GM12874 (cell line): ENCODE results near the gene TCF7L2.

Experiments
- CTCF ChIP-seq: IDR thresholded peaks from 2 replicates; pipeline ENCODE4 v1.5.1; 2011; ENCODE audit warnings: low read depth, mild to moderate bottlenecking, control low read depth, low read length, moderate library complexity; ENCODE audit not compliant: insufficient read depth

Gene TCF7L2

GRCh38 chr10:113177156-113177935, 227.3 kb downstream of the TCF7L2 start:
- no peak for TF ChIP-seq CTCF

DNA sequence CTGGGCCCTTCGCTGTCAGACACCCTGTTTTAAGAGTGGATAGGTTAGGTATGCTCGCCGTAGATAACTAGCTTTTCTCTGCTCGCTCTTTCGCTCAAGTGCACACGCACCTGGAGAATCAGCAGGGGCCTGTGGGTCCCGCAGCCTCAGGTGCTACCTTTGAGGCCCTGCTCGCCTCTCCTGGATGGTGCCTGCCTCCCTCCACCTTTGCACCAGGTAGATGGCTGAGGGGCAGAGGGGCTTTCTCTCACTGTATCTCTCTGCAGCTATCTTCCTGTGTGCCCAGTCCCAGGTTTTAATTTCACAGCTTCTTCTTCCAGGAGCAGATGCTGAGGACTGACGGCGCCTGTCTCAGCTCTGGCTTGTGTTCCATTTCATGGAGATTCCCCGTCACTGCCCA, 227.9 kb downstream of the TCF7L2 start:
- TF ChIP-seq CTCF = no peak

- no peak for TF ChIP-seq CTCF
Observed at GRCh38 chr10:113178771-113179170, 228.7 kb downstream of the TCF7L2 start.

- no peak for TF ChIP-seq CTCF
Observed at GRCh38 chr10:113179265-113179664, 229.2 kb downstream of the TCF7L2 start.

DNA sequence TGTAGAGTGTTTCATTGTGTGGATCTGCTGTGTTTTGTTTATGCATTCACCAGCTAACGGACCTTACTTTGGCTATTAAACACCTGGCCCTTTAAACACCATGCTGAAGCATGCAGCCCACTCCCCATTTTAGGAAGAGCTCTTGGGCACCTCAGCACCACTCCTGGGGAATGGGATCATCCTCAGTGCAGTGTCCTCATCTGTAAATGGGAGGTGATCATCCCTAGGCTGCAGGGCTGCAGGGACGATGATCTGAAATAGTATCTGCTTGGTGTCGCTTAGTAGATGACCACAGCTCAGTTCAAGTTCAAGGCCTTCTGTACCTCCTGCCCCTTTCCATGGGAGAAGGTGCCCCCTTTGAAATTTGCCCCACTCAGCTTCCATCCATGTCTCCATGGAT, 229.9 kb downstream of the TCF7L2 start:
- TF ChIP-seq CTCF = no peak

DNA sequence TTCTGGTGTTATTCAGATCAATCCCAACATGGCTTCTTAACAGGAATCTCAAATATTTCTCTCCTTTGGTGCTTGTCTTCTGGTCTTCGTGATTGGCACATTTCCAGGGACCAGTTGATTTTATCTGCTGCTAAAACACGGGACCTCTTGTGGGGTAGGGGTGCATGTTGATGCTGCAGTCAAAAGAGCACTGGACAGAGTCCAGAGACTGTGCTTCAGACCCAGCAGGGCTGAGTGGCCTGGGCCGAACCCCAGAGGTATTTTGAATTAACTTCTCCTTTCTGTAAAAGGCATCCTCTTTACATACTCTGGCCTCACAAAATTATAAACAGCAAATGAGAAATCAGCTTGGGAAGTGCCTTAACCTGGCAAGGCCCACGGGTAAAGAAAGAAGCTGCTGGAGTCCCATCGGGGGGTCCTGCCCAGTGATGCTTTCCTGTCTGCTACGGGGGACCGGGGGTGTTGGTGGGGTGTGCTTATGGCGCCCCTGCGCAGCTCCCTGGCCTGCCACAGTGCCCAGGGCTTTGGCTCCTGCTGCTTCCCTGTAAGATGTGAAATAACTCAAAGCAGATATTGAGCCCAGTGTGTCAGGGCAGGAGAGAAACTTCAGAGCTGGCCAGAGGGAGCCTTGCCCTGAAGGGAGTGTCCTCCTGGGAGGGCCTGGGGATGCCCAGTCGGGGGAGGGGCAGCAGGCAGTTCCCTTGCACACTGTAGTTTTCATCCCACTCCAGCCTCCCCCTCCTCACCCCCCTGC, 230.5 kb downstream of the TCF7L2 start:
- no peak for TF ChIP-seq CTCF

- TF ChIP-seq CTCF = no peak
Observed at GRCh38 chr10:113182154-113182553, 232.1 kb downstream of the TCF7L2 start.
